GM19455 (cell line): ENCODE data around the gene DDX23.

Experiments used
- ATAC-seq: cut with Tn5 transposase; IDR thresholded peaks from one replicate; pipeline ENCODE4 v1.9.1; 2021; ENCODE audit not compliant: unreplicated experiment

DDX23 gene

DNA sequence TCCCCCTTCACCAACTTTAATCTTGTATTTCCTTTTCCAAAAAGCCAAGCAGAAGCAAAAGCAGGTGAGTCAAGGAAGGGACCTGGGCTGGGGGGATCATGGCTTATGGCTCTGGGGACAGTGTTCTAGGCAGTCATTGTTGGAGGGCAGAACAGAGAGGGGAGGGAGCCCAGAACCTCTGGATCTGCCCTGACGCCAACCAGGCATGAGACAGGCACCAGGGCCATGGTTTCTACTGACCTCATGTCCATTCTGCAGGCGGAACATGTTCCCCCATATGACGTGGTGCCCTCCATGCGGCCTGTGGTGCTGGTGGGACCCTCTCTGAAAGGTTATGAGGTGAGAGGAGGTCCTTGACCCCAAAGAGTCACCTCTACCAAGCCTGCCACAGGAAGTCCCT is 27.1 kb downstream of the DDX23 start:
- no peak for ATAC-seq

GRCh38 chr12:48824112-48824511 is 27.9 kb downstream of the DDX23 start:
- ATAC-seq, result peak; percentile 58

GRCh38 chr12:48823281-48823680 is 28.7 kb downstream of the DDX23 start:
- no peak for ATAC-seq

- no peak for ATAC-seq
Measured at GRCh38 chr12:48822711-48823110, 29.3 kb downstream of the DDX23 start.

- no peak for ATAC-seq
Measured at GRCh38 chr12:48822139-48822538, 29.8 kb downstream of the DDX23 start.

DNA sequence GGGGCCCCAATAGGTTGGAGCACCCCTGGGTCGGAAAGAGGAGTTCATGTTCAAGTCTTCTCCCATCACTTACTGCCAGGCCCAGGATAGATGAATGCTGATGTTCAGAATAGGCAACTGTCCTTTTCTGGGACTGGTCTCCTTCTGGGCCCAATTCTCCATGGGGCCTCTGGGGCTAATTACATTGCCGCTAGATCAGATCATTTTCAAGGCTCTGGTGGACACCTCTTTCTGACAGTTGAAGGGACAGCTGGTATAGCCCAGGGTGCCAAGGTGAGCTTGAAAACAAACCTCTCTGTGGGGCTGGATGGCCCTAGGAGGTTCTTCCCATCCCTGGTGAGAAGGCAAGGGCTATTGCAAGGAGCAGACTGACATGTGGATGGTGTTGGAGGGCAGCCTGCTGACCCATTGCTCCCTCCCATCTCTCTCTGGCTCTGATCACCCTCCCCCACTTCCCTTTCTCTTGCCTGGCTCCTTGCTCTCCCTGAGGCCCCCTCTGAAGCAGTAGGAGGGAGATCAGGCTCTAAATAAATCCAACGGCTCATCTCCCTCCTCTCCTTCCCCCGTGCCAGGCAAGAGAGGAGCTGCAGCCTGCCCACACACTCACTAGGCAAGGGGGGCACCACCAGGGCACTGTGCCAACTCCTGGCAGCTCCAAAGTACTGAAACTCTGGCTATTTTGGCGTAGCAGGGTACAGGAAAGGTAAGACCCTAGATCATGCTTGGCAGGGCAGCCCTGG is 31.8 kb downstream of the DDX23 start:
- ATAC-seq, result no peak

GRCh38 chr12:48818831-48819590 is 33.0 kb downstream of the DDX23 start:
- ATAC-seq, result no peak

DNA sequence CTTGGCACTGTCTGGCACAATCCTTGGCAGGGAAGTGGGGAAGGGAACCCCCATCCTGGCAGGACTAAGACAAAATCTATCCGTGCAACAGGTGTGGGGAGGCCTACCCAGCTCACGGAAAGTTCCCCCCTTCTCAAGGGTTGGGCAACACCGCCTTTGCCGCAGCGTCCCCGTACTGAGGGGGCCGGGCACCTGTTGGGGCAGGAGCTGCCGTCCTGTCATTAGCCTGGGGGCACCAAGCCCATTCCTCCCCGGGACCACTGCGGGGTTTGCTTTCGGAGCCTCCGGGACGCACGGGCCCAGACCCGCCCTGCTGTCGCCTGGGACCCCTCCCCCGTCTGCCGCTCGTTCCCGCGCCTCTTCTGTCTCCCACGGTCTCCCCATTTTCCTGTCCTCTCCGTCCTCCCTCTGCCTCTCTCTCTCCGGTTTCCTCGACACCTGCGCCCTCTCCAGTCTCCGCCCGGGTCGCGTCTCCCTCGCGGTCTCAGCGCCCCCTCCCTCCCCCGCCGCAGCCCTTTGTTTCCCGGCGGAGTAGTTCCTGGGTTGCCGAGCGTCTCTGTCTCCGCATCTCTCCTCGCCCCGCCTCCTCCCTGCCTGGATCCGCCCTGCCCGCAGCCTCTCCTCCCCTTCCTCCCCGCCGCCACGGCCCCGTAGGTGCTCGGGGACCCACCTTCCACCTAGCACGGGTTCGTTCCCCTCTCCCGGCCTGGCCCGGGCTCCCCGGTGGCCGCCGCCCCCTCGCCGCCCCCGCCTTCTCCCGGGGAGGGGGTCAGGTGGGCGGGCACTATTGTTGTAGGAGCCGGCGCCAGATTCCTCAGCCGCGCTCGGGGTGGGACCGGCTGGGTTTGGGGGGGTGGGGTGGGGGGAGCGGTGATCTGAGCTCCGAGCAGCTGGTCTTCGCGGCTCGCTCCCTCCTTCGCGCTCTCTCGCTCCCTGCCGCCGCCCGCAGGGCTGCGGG is 33.8 kb downstream of the DDX23 start, which contains the start of gene CACNB3:
TSS of gene CACNB3 (plus strand) at position 624 of the 958 bp plus-strand sequence. CDS start 434 bp downstream, outside the sequence.
- ATAC-seq, result no peak

GRCh38 chr12:48816143-48816854 is 35.7 kb downstream of the DDX23 start:
- ATAC-seq, result no peak

DNA sequence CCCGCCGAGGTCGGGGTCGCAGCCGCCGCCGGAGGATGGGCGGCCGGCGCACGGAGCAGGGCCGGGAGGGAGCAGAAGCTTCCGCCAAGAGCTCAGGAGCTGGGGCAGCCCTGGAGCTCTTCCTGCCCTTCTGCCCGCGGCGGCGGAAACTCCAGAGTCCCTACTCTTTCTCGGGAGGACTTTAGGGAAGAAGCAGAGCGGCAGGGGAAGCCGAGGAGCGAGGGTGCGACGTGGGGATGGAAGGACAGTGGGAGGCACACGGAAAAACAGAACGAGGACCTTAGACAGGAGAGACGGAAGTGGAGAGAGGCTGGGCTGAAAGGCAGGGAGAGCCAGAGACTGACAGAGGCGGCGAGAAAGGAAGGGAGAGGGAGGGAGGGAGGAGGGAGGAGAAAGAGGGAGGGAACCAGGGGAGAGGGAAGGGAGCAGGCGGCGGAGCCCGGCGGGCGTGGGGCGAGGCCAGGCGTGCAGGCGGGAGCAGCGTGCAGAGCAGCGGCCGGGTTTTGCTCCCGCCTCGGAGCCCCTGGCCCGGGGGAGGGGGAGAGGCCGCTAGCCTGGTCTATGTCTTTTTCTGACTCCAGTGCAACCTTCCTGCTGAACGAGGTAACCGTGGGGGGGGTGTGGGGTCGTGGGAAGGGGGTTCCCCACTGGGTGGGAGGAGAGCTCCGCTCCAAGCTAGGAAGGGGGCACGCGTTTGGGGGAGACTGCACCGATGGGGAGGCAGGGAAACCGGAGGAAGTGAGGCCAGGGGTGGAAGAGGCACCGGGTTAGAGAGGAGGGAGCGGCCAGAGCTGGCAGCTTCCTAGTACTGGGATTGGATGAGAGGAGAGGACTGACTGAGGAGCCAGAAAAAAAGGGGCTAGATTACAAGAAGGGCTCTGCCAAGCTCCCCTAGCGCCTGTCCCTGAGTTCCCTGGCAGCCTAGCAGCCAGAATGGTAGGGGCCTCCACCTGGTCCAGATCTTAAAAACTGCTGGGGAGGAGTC is 36.5 kb downstream of the DDX23 start:
- ATAC-seq, result peak; percentile 36

DNA sequence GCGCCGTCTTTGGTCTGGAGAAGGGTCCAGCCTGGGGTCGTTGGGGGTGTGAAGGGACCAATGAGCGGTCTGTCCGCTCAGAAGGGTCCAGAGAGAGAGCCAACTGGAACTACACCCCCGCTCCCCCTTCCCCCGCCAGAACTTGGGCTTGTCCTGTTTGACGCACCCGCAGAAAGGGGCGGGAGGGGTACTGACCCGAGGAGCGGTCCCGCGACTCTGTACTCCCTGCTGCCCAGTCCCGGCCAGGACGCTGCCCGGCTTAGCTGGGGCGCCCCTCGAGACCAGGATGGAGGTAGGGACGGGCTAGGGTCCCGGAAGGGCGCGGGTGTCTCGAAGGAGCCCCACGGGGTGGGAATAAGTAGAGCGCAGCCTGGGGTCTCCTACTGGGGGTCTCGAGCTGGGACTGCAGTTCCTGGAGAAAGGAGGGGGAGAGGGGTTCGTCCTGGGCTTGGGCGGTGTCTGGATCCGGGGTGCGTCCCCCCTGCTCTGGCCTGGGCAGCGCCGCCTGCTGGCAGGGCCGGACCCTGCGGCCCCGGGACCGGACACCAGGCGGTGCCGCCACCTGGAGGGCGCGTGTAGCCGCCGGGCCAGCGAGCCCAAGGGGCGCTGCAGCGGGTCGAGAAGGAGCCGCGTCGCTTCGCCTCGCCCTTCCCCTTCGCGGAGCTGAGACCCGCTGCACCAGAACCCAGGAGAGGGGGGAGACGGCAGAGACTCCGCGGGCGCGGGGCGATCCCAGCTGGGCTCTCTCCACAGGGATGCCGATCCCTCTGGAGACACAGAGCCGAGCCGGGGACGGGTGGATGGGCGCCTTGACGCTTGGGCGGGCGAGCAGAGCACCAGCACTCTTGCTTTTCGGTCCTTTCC is 37.5 kb downstream of the DDX23 start:
- peak; percentile 73 for ATAC-seq

DNA sequence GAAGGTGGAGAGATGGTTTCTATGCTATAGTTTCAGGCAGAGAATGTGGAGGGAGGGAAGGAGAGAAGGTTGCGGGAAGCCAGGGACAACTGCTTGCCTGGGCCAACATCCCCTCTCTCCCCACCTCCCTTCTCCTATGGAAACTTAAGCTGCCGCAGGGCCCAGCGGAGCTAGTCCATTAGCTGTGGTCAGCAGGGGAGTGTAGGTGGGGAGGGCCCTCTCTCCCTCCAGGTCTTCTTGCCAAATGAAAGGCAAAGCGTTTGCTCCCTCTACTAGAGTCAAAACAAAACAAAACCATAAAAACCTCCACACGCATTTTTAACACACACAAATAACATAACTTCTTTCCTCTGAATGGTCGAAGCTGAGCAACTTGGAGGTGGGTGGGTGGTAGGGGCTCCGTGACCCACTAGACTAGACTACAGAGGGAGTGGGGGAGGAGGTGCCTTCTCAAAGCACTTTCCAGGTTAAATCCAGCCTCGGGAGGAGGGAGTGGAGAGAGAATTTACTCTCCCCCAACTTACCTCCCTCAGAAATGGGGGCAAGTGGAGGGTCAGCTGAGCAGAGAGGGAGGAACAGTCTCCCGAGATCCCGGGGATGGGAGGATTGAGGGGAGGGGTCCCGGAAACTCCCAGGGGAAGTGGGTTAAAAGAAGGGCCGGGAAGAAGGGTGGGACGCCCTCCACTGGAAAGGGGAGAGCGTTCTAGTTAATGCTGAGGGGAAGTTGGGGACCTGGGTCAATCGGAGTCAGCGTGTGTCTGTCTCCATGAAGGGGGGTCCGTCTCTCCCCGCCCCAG is 38.3 kb downstream of the DDX23 start:
- no peak for ATAC-seq

GRCh38 chr12:48812389-48812788 is 39.6 kb downstream of the DDX23 start:
- ATAC-seq, result no peak

DNA sequence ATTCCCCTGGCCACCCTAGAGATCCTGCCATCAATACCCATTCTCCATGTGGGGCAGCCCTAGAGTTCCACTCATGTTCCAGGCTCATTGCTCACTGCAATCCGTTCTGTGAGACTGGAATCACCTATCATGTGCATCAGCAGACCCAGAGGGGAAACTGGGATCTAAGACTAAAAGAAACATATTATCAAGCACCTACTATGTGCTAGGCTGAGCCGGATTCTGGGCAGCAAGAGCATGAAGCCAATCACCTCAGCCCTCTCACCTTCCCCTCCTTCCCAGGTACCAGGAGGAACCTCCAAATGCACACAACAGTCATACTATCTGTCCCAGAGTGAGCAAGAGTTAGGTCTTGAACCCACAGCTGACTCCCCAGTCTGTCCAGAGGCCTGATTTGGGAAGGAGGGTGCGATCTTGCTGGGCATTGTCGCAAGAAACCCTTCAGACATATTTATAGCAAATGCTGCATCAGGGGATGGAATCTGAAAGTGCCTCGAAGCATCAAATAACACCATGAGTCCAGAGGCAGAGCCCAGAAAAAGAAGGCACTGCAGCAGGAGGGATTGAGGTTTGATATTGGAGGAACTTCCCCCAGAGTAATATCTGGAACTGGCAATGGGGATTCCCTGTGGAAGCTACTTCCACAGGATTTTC is 40.4 kb downstream of the DDX23 start:
- ATAC-seq, result no peak

GRCh38 chr12:48810903-48811431 is 41.0 kb downstream of the DDX23 start:
- ATAC-seq, result no peak

DNA sequence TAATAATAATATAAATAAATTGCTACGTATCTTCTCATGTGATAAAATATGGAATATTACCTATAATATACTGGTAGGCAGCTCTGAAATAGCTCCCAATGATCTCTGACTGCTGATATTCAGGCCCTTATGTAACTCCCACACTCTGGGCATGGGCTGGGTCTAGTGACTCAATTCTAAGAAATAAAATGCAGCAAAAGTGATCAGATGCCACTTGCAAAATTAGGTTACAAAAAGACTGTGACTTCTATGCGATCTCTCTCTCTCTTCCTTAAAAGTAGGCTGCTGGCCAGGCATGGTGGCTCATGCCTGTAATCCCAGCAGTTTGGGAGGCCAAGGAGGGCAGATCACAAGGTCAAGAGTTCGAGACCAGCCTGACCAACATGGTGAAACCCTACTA is 44.0 kb downstream of the DDX23 start:
- no peak for ATAC-seq

- ATAC-seq, result no peak
Measured at GRCh38 chr12:48803675-48804074, 48.3 kb downstream of the DDX23 start.
